Stomach (tissue), 9 donors: ENCODE data around the gene GAS5. TPM values are rescaled to one million over a fixed set of nuclear protein-coding genes. Genes with fewer than 3 reads are reported as not detected.
A peak's percentile ranks its signal among the peaks of the same experiment; 100 is the strongest.

ENCODE experiments used
- DNase-seq, 2 donors: peaks; one replicate each; pipeline versions ENCODE4 v3.0.0 to v3.0.0-alpha.2; 2013 to 2019
- H3K27ac ChIP-seq, 5 donors: fragments of 200-600 bp in 4 of 5; sonication (generic) in 4 of 5; one replicate each; pipeline ENCODE4 v1.5.1; 2013 to 2019; ENCODE audit warnings: mild to moderate bottlenecking in 1 of 5, moderate library complexity in 1 of 5
- H3K27me3 ChIP-seq, 3 donors: fragments of 200-600 bp; sonication (generic); one replicate each; pipeline ENCODE4 v1.5.1; 2017 to 2019; ENCODE audit warnings: mixed run types in 1 of 3
- H3K36me3 ChIP-seq, 4 donors: fragments of 200-600 bp; sonication (generic); 1 replicate in 3 of 4; 2 replicates in 1 of 4; pipeline ENCODE4 v1.5.1; 2016 to 2019
- H3K4me1 ChIP-seq, 4 donors: fragments of 200-600 bp; sonication (generic); one replicate each; pipeline ENCODE4 v1.5.1; 2016 to 2019
- H3K4me3 ChIP-seq, 4 donors: fragments of 200-600 bp; sonication (generic) in 3 of 4; one replicate each; pipeline ENCODE4 v1.5.1; 2016 to 2019; ENCODE audit warnings: mild to moderate bottlenecking in 1 of 4
- H3K9me3 ChIP-seq, 4 donors: fragments of 200-600 bp; sonication (generic); one replicate each; pipeline ENCODE4 v1.5.1; 2016 to 2019
- CTCF ChIP-seq, 7 experiments: fragments of 450-650 bp in 4 of 7; fragments of 200-600 bp in 3 of 7; sonication (generic) in 3 of 7; IDR thresholded peaks; one replicate each; pipeline ENCODE4 v1.5.1; 2016 to 2019; ENCODE audit warnings: antibody characterized with exemption in 7 of 7, control low read depth in 2 of 7, mild to moderate bottlenecking in 1 of 7
- EP300 ChIP-seq: sonication (generic); formaldehyde crosslinking; IDR thresholded peaks from one replicate; pipeline ENCODE4 v1.6.1; 2017; ENCODE audit warnings: antibody characterized with exemption
- POLR2A ChIP-seq, 4 donors: fragments of 450-650 bp; IDR thresholded peaks; one replicate each; pipeline ENCODE4 v1.6.1; 2016; ENCODE audit warnings: antibody characterized with exemption in 4 of 4, control low read depth in 2 of 4, mild to moderate bottlenecking in 1 of 4, moderate library complexity in 1 of 4
- POLR2AphosphoS5 ChIP-seq, 3 donors: sonication (generic); formaldehyde crosslinking; IDR thresholded peaks; one replicate each; pipeline ENCODE4 v1.6.1; 2016; ENCODE audit warnings: antibody characterized with exemption in 3 of 3
- WGBS, 5 donors: extraction: QIAGEN DNeasy Blood & Tissue Kit in 3 of 5; methylation state at CpG; one replicate each; pipeline versions ENCODE4 v1.1.5 to v1.1.7; 2013 to 2018; 5-methylcytosine and 5-hydroxymethylcytosine counted together
- intact Hi-C: fragments of 100-400 bp; cut with DNase I; formaldehyde crosslinking; loops from one replicate; pipeline ENCODE4 v1.15.1; 2023; ENCODE audit warnings: low total_unique reads
- polyA plus RNA-seq, 3 donors: library from polyadenylated mRNA; stranded (reverse); fragments of 200-250 nt; gene quantifications; one replicate each; pipeline ENCODE4 v1.2.3, GENCODE V29; 2013
- total RNA-seq, 5 donors: library from RNA; depleted of rRNA; stranded (reverse); fragments of >200 nt; gene quantifications; one replicate each; pipeline versions ENCODE4 v1.1.0 to v1.2.3, GENCODE V29; 2014 to 2016
- donor health status: healthy with polysubstance abuse.
- donor health status: Bipolar disorder and iron deficiency.
- donor health status: healthy.

The GAS5 gene
- total and polyA plus RNA-seq, 8 donors = 256 to 1,014 (median 431) TPM

GRCh38 chr1:173871091-173871490 lies 3.3 kb upstream of the GAS5 start:
- H3K27me3 ChIP-seq = no peaks in the 10 kb centered on the region
- peaks cover 8 to 48% (median 31%) of the 10 kb centered on the region in 4 donors for H3K4me1 ChIP-seq
- intact Hi-C loops = no loop called here
- no peaks in the 10 kb centered on the region for H3K9me3 ChIP-seq
- WGBS, 5 donors = 75 to 90% (median 76%) methylated on average over 5 of the region's 5 CpGs
- TF ChIP-seq POLR2A (IDR thresholded peaks at IDR 0.05) (no peak), POLR2AphosphoS5 (IDR thresholded peaks at IDR 0.05) (no peak), EP300 (no peak), CTCF (IDR thresholded peaks at IDR 0.05) (no peak)
- H3K36me3 ChIP-seq = peaks cover 5 to 39% (median 34%) of the 10 kb centered on the region in 4 donors
- no peak overlapping the region for H3K4me3 ChIP-seq
- peak overlapping the region in 2 of 5 donors; percentile 94 to 98 for H3K27ac ChIP-seq
- no peak for DNase-seq

DNA sequence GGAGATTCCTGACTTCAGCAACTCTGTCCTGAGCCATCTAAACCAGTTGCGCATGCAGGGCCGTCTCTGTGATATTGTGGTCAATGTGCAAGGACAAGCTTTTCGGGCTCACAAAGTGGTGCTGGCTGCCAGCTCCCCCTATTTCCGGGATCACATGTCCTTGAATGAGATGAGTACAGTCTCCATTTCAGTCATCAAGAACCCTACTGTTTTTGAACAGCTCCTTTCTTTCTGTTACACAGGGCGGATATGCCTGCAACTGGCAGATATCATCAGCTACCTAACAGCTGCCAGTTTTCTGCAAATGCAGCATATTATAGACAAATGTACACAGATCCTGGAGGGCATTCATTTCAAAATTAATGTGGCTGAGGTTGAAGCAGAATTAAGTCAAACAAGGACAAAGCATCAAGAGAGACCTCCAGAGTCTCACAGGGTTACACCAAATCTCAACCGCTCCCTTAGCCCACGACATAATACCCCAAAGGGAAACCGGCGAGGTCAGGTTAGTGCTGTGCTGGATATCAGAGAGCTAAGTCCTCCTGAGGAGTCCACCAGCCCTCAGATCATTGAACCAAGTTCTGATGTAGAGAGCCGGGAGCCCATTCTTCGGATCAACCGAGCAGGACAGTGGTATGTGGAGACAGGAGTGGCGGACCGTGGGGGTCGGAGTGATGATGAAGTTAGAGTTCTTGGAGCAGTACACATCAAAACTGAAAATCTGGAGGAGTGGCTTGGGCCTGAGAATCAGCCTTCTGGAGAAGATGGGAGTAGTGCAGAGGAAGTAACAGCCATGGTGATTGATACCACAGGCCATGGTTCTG lies 2.7 kb upstream of the GAS5 start:
- peak overlapping the region in 1 of 4 donors; percentile 2 for H3K4me3 ChIP-seq
- H3K27ac ChIP-seq = peak overlapping the region; percentile 19 to 98 (median 95)
- TF ChIP-seq POLR2AphosphoS5 (IDR thresholded peaks at IDR 0.05) (peak in 2 of 3 donors; percentile 40 to 43), CTCF (IDR thresholded peaks at IDR 0.05) (no peak)
- peaks cover 13 to 54% (median 36%) of the 10 kb centered on the region in 4 donors for H3K4me1 ChIP-seq
- no peaks in the 10 kb centered on the region for H3K27me3 ChIP-seq
- DNase-seq = peak; percentile 40 to 54
- intact Hi-C loops = no loop called here
- H3K9me3 ChIP-seq = no peaks in the 10 kb centered on the region
- 70 to 74% (median 71%) methylated on average over 15 of the region's 15 CpGs for WGBS, 5 donors
- peaks cover 6 to 39% (median 34%) of the 10 kb centered on the region in 4 donors for H3K36me3 ChIP-seq

DNA sequence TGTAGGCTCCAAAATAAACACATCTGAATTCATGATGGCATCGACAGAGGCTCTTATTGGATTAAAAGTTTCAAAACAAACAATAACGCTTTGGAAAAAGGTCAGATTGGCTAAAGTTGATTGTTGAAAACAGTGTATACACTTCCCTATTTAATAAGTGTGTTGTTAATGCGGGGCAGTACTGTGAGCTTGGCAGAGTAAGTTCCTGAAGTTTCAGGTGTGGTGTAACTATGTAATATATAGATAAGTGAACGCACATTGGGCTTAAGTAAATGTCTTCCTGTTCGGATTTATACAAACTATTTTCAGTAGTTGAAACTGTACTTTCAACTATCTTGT lies 1.2 kb upstream of the GAS5 start:
- no peak for DNase-seq
- peaks cover 21 to 42% (median 39%) of the 10 kb centered on the region in 4 donors for H3K36me3 ChIP-seq
- intact Hi-C loops = loop anchor here (10.0 kb wide), 1 partner anchor 56 kb away; no protein-coding TSS in a partner anchor
- H3K27me3 ChIP-seq = no peaks in the 10 kb centered on the region
- no peaks in the 10 kb centered on the region for H3K9me3 ChIP-seq
- H3K4me3 ChIP-seq = peak overlapping the region; percentile 61 to 77 (median 68)
- peaks cover 20 to 66% (median 47%) of the 10 kb centered on the region in 4 donors for H3K4me1 ChIP-seq
- 0 to 2% (median 1%) methylated on average over 5 of the region's 5 CpGs for WGBS, 5 donors
- no peak for TF ChIP-seq EP300
- peak in 1 of 3 donors; percentile 27 for TF ChIP-seq POLR2AphosphoS5 (IDR thresholded peaks at IDR 0.05)
- H3K27ac ChIP-seq = peak overlapping the region; percentile 93 to 98 (median 95)

DNA sequence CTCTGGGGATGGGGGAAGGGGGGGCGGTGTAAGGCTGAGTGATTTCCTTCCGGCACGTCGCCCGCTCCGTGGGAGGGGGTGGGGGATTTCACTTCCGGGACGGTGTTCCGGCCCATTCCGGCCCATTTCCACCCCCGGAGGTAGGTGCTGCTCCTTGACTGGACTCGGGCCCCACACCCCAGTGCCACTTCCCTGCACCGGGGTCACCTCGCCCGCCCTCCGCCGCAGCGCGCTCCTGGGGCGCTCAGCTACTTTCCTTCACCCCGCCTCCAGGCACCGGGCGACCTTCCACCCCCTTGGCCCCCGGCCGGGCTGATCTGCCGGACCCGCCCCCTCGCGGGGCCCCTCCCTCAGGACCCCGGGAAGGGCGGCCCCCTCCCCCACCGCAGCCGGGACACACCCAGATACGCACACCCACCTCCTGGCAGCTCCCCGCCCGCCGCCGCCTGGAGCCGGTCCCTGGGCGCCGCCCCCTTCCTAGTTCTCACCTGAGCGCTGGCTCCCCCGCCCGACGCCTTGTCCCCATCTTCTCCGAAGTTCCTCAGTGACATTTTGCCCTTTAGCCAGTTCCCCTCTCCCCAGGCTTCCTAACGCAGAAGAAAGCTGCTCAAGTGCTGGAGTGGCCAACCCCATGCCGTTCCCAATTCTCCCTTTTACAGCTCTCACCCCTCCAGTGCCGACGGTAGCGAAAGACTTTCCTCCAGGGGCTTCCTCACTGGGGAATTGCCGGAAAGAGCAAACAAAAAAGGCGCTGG lies 654 bp upstream of the GAS5 start, which contains the start of gene ZBTB37:
Gene ZBTB37, plus strand, starts transcription at position 115 of the 755 bp plus-strand sequence. CDS start 1,846 bp downstream, outside the sequence.
- Histone ChIP-seq H3K27me3 (no peaks in the 10 kb centered on the region), H3K36me3 (peaks cover 26 to 44% (median 40%) of the 10 kb centered on the region in 4 donors), H3K9me3 (no peaks in the 10 kb centered on the region), H3K27ac (peak within 1 kb of the TSS; percentile 93 to 98 (median 95)), H3K4me3 (peak within 1 kb of the TSS; percentile 61 to 77 (median 68)), H3K4me1 (peaks cover 20 to 72% (median 47%) of the 10 kb centered on the region in 4 donors)
- intact Hi-C loops = loop anchor here (10.0 kb wide), 1 partner anchor 56 kb away; no protein-coding TSS in a partner anchor
- 0 to 1% (median 0%) methylated on average over 22 to 53 of the region's 53 CpGs for WGBS, 5 donors
- DNase-seq = peak; percentile 96 to 97
- TF ChIP-seq CTCF (IDR thresholded peaks at IDR 0.05) = no peak
- peak in 1 of 3 donors; percentile 47 for TF ChIP-seq POLR2AphosphoS5 (IDR thresholded peaks at IDR 0.05)
